NB4 (cell line): ENCODE results near the gene ATRNL1.

Experiments used
- CTCF ChIP-seq: IDR thresholded peaks from one replicate; pipeline ENCODE4 v1.5.1; 2012; ENCODE audit warnings: low read depth, low read length
- MYC ChIP-seq: IDR thresholded peaks from 2 replicates; pipeline ENCODE4 v1.6.1; 2011; ENCODE audit warnings: low read depth, low read length
- POLR2A ChIP-seq: IDR thresholded peaks from 2 replicates; pipeline ENCODE4 v1.6.1; 2011; ENCODE audit warnings: mild to moderate bottlenecking; ENCODE audit not compliant: insufficient read length; ENCODE audit errors: extremely low read depth
- TF ChIP-seq, protein P1 (sequence below): IDR thresholded peaks from 2 replicates; pipeline ENCODE4 v1.6.1; 2011; ENCODE audit warnings: low read depth, low read length

DNA sequence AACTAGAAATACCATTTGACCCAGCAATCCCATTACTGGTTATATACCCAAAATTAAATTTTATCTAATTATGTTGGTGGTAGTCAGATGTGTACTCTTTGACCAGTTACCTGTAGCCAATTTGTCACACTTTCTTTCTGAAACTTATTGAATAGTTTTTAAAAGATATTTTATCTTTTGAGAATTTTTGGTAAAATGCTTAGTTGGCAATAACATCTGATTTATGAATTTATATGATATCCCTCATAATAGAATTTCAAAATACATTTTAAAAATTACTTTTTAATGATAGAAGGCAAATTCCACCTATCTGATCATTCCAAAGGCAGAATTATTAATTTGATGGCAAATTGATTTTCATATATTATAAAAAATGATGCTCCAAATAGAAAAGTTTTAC is 569.3 kb downstream of the ATRNL1 start:
- TF ChIP-seq POLR2A (no peak), CTCF (no peak), MYC (no peak)
- TF ChIP-seq, protein P1, sequence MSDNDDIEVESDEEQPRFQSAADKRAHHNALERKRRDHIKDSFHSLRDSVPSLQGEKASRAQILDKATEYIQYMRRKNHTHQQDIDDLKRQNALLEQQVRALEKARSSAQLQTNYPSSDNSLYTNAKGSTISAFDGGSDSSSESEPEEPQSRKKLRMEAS, result no peak
